Astrocyte (in vitro differentiated cells and primary cell): ENCODE results near the gene KASH5. TPM values are rescaled to one million over a fixed set of nuclear protein-coding genes. Genes with fewer than 3 reads are reported as not detected.

Experiments
- DNase-seq: peaks from one replicate; pipeline ENCODE4 v3.0.0-alpha.2; 2010; ENCODE audit warnings: low read depth
- FAIRE-seq: peaks from 2 replicates; lab custom pipeline; 2011; peaks lifted over from hg19 to GRCh38; lab: Jason Lieb, UNC
- H2AFZ ChIP-seq: 2 replicates; pipeline ENCODE4 v1.6.0; 2012; ENCODE audit warnings: low read depth, low read length, inconsistent platforms
- H3K27ac ChIP-seq: 2 replicates; pipeline ENCODE4 v1.5.1; 2011; ENCODE audit warnings: low read depth, low read length, inconsistent platforms
- H3K27me3 ChIP-seq: 2 replicates; pipeline ENCODE4 v1.6.0; 2011; ENCODE audit warnings: low read length, inconsistent platforms; ENCODE audit not compliant: insufficient read depth
- H3K36me3 ChIP-seq: 2 replicates; pipeline ENCODE4 v1.5.1; 2011; ENCODE audit warnings: low read length, inconsistent platforms; ENCODE audit not compliant: insufficient read depth
- H3K4me1 ChIP-seq: 2 replicates; pipeline ENCODE4 v1.5.1; 2011; ENCODE audit warnings: low read length, inconsistent platforms; ENCODE audit not compliant: insufficient read depth
- H3K4me2 ChIP-seq: 2 replicates; pipeline ENCODE4 v1.6.0; 2012; ENCODE audit warnings: low read length, inconsistent platforms
- H3K4me3 ChIP-seq: 2 replicates; pipeline ENCODE4 v1.5.1; 2011; ENCODE audit warnings: low read depth, mild to moderate bottlenecking, low read length, inconsistent platforms; ENCODE audit not compliant: insufficient read depth
- H3K79me2 ChIP-seq: 2 replicates; pipeline ENCODE4 v1.6.0; 2012; ENCODE audit warnings: mild to moderate bottlenecking, low read length, inconsistent platforms; ENCODE audit not compliant: insufficient read depth
- H3K9ac ChIP-seq: 2 replicates; pipeline ENCODE4 v1.6.0; 2012; ENCODE audit warnings: mild to moderate bottlenecking, low read length, inconsistent platforms
- H3K9me3 ChIP-seq: 2 replicates; pipeline ENCODE4 v1.5.1; 2012; ENCODE audit warnings: low read depth, mild to moderate bottlenecking, low read length, inconsistent platforms; ENCODE audit not compliant: insufficient read depth
- H4K20me1 ChIP-seq: 2 replicates; pipeline ENCODE4 v1.6.0; 2012; ENCODE audit warnings: low read length, inconsistent platforms; ENCODE audit not compliant: insufficient read depth
- H3K27ac Mint-ChIP-seq: one replicate; pipeline ENCODE4 v1.8.0; 2021; ENCODE audit warnings: mild to moderate bottlenecking, mixed read lengths; ENCODE audit not compliant: unreplicated experiment
- H3K27me3 Mint-ChIP-seq: one replicate; pipeline ENCODE4 v1.8.0; 2021; ENCODE audit warnings: low read depth, mixed read lengths; ENCODE audit not compliant: unreplicated experiment
- H3K36me3 Mint-ChIP-seq: one replicate; pipeline ENCODE4 v1.8.0; 2021; ENCODE audit warnings: low read depth, mixed read lengths; ENCODE audit not compliant: unreplicated experiment
- H3K4me1 Mint-ChIP-seq: one replicate; pipeline ENCODE4 v1.8.0; 2021; ENCODE audit warnings: low read depth, mixed read lengths; ENCODE audit not compliant: unreplicated experiment
- H3K4me3 Mint-ChIP-seq: one replicate; pipeline ENCODE4 v1.8.0; 2021; ENCODE audit warnings: mild to moderate bottlenecking, moderate library complexity, mixed read lengths; ENCODE audit not compliant: unreplicated experiment
- H3K9me3 Mint-ChIP-seq: one replicate; pipeline ENCODE4 v1.8.0; 2021; ENCODE audit warnings: mild to moderate bottlenecking, mixed read lengths; ENCODE audit not compliant: unreplicated experiment
- CTCF ChIP-seq: IDR thresholded peaks from 2 replicates; pipeline ENCODE4 v1.5.1; 2011; ENCODE audit warnings: low read depth, mild to moderate bottlenecking, inconsistent platforms, low read length, moderate library complexity; ENCODE audit not compliant: insufficient read depth
- EZH2 ChIP-seq: IDR thresholded peaks from 2 replicates; pipeline ENCODE4 v1.6.1; 2012; ENCODE audit warnings: mild to moderate bottlenecking, low read length, inconsistent platforms; ENCODE audit not compliant: insufficient read depth
- total RNA-seq: library from RNA; stranded (reverse); gene quantifications from 2 replicates; pipeline ENCODE4 v1.2.1, GENCODE V29; 2021

The KASH5 gene
- total RNA-seq, 1 donor from 2014 or later = not detected

GRCh38 chr19:49423071-49423984, 35.3 kb downstream of the KASH5 start, which contains the start of gene PTH2:
Gene PTH2, minus strand, starts transcription at chr19:49423441. Its CDS starts 102 bp downstream, at chr19:49423339.
- H3K36me3 Mint-ChIP-seq = peaks cover 3% of the 10 kb centered on the region
- Histone ChIP-seq H3K27ac (no peak within 1 kb of the TSS), H3K27me3 (peaks cover 94% of the 10 kb centered on the region), H2AFZ (peak within 1 kb of the TSS; percentile 35), H3K36me3 (no peaks in the 10 kb centered on the region), H3K4me1 (peaks cover 4% of the 10 kb centered on the region), H4K20me1 (peaks cover 7% of the 10 kb centered on the region), H3K9me3 (no peaks in the 10 kb centered on the region), H3K9ac (no peak within 1 kb of the TSS), H3K4me2 (peak within 1 kb of the TSS; percentile 62), H3K4me3 (no peak within 1 kb of the TSS), H3K79me2 (no peaks in the 10 kb centered on the region)
- peak within 1 kb of the TSS; percentile 30 for H3K27ac Mint-ChIP-seq
- TF ChIP-seq CTCF (no peak), EZH2 (peak; percentile 69)
- FAIRE-seq (no peak), DNase-seq (no peak)
- H3K4me1 Mint-ChIP-seq = peaks cover 5% of the 10 kb centered on the region
- H3K27me3 Mint-ChIP-seq = peaks cover 90% of the 10 kb centered on the region
- peak within 1 kb of the TSS; percentile 72 for H3K4me3 Mint-ChIP-seq
- peaks cover 3% of the 10 kb centered on the region for H3K9me3 Mint-ChIP-seq

GRCh38 chr19:49423985-49424303, 35.9 kb downstream of the KASH5 start:
- no peaks in the 10 kb centered on the region for H3K36me3 ChIP-seq
- peaks cover 5% of the 10 kb centered on the region for H3K4me1 Mint-ChIP-seq
- peaks cover 7% of the 10 kb centered on the region for H4K20me1 ChIP-seq
- peaks cover 90% of the 10 kb centered on the region for H3K27me3 Mint-ChIP-seq
- H3K27me3 ChIP-seq = peaks cover 93% of the 10 kb centered on the region
- no peaks in the 10 kb centered on the region for H3K79me2 ChIP-seq
- no peak for FAIRE-seq
- no peak overlapping the region for H3K27ac ChIP-seq
- H3K4me2 ChIP-seq = peak overlapping the region; percentile 62
- DNase-seq = no peak
- no peak overlapping the region for H3K4me3 ChIP-seq
- H3K9me3 ChIP-seq = no peaks in the 10 kb centered on the region
- no peak overlapping the region for H2AFZ ChIP-seq
- H3K9me3 Mint-ChIP-seq = peaks cover 3% of the 10 kb centered on the region
- H3K36me3 Mint-ChIP-seq = peaks cover 3% of the 10 kb centered on the region
- no peak overlapping the region for H3K9ac ChIP-seq
- H3K4me1 ChIP-seq = peaks cover 4% of the 10 kb centered on the region
- H3K4me3 Mint-ChIP-seq = no peak overlapping the region
- TF ChIP-seq CTCF (no peak), EZH2 (no peak)
- H3K27ac Mint-ChIP-seq = no peak overlapping the region

GRCh38 chr19:49425178-49425577, 37.1 kb downstream of the KASH5 start, which contains the start of gene GFY:
Gene GFY, plus strand, starts transcription at chr19:49425388. Its CDS starts 1,043 bp downstream, at chr19:49426431.
- Mint-ChIP-seq H3K27ac (no peak within 1 kb of the TSS), H3K36me3 (peaks cover 3% of the 10 kb centered on the region), H3K4me3 (no peak within 1 kb of the TSS), H3K27me3 (peaks cover 88% of the 10 kb centered on the region), H3K4me1 (peaks cover 5% of the 10 kb centered on the region), H3K9me3 (peaks cover 3% of the 10 kb centered on the region)
- H4K20me1 ChIP-seq = peaks cover 7% of the 10 kb centered on the region
- H3K79me2 ChIP-seq = no peaks in the 10 kb centered on the region
- no peak within 1 kb of the TSS for H3K4me3 ChIP-seq
- no peak within 1 kb of the TSS for H3K9ac ChIP-seq
- TF ChIP-seq CTCF = no peak
- no peak for TF ChIP-seq EZH2
- peaks cover 4% of the 10 kb centered on the region for H3K4me1 ChIP-seq
- DNase-seq = no peak
- H3K4me2 ChIP-seq = no peak within 1 kb of the TSS
- H3K36me3 ChIP-seq = no peaks in the 10 kb centered on the region
- FAIRE-seq = no peak
- H3K9me3 ChIP-seq = no peaks in the 10 kb centered on the region
- peaks cover 94% of the 10 kb centered on the region for H3K27me3 ChIP-seq
- no peak within 1 kb of the TSS for H2AFZ ChIP-seq
- H3K27ac ChIP-seq = no peak within 1 kb of the TSS
